HG02870 (cell line): ENCODE measurements around the gene FPR2.
"Not testable (repeated sequence)": the region's sequence is repeated elsewhere in the genome, so short reads cannot be mapped to it uniquely, and the experiment has no call there.

ENCODE experiments used
- ATAC-seq: cut with Tn5 transposase; IDR thresholded peaks from one replicate; pipeline ENCODE4 v1.9.1; 2021; ENCODE audit warnings: mild to moderate bottlenecking, moderate library complexity; ENCODE audit not compliant: unreplicated experiment

Gene FPR2

DNA sequence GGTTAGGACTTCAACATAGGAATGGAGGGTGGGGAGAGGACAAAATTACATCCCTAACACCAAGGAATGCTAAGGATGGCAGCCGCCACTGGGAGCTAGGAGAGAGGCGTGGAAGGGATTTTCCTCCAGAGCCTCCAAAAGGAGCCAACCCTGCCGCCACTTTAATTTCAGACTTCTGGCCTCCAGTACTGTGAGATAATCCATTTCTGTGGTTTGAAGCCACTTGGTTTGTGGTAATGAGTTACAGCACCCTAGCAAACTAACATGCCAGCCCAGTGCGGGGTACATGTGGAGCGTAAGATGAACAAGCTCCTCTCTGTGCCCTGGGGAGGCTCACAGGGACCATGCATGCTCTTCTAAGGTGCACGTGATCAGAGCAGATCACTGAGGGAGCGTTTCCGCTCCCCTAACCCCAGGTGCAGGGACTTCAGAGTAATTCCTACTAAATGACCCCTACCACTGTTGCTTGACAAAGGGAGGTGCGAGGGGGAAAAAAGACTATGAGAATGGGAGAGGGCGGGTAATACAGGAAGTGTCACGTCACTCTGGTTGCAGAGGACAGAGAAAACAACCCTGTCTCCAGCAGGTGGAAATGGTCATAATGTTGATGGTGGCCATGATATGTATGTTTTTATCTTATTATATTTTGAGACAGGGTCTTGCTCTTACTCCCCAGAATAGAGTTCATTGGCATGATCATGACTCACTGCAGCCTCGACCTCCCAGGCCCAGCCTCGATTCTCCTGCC lies 21.3 kb upstream of the FPR2 start:
- ATAC-seq = no peak

DNA sequence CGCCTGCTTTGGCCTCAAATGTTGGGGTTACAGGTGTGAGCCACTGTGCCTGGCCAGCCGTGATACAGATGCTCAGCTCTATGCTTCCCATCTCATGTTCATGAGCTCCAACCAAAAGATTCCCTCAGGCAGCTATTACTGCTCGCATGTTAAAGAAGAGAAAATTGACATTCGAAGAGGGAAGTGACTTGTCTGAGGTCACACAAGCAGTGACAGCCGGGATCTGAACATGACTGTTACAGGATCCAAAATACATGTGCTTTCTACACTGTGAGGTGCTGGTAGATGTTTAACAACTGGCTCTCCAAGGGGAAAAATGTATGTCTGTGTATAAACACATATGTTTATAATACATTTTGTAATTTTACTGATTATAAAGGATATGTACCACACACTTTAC lies 20.6 kb upstream of the FPR2 start:
- no peak for ATAC-seq

DNA sequence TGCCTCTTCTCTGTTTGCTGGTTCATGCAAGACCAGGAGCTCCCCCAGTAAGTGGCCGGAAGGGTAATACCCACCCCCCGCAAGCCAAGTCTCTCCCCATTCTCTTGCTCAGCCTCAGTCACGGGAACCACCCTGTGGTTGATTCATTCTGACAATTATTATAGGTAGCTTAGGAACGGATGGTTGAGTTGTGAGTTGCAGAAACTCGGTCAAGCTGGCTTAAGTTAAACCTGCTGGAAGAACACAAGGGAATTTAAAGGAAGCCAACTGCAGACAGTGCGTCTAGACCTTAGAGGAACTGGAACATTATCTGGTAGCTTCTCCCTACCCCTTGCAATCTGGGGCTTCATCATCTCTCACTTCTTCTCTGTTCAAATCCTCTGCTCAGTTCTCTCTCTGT lies 18.2 kb upstream of the FPR2 start:
- no peak for ATAC-seq

DNA sequence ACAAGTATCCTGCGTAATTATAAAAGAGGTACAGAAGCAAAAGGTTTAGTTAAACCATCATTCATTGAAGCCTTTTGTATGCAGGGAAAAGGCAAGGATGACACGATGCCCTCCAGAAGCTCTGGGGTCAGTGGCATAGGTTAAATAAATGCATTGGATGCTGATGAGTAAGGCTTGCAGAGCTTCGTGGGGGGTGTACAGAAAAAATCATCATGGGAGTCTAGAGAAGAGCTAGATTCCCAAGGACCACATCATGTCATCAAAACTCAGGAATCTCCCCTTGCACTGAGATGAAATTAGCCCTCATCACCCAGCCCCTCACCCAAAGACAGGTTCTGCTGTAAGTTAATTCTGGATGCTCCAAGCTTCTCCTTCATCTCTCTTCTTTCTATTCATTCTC lies 17.6 kb upstream of the FPR2 start:
- no peak for ATAC-seq

DNA sequence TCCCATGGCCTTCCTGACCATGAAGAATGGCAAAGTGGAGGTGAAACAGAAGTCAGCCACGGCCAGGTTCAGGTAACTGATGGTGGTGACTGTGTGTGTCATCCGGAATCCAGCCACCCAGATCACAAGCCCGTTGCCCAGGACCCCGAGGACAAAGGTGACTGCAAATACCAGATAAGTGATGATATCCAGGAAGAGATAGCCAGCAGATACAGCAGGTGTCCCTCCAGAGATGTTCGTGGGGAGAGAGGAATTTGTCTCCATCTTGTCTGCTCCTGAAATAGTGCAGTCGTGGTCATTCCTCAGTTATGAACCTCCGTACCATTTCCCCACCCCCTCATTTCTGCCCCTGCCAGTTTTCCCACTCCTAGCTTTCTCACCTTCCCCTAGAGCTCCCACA lies 14.2 kb upstream of the FPR2 start:
- no peak for ATAC-seq

DNA sequence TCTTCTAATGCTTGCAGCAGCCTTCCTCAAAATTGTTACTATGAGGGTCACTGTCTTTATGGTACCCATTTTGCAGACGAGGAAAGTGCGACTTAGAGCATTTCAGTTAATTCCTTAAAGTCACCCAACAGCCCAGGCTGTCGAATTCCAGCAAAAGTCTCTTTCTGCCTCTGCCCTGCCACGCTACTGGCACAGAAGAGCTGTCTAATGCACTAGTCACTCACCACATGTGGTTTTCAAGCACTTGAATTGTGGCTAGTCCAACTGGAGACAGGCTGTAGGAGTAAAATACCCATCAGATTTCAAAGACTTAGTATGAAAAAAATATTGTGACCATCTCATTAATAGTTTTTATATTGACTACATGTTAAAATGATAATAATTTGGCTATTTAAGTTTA lies 11.0 kb upstream of the FPR2 start:
- ATAC-seq = no peak

DNA sequence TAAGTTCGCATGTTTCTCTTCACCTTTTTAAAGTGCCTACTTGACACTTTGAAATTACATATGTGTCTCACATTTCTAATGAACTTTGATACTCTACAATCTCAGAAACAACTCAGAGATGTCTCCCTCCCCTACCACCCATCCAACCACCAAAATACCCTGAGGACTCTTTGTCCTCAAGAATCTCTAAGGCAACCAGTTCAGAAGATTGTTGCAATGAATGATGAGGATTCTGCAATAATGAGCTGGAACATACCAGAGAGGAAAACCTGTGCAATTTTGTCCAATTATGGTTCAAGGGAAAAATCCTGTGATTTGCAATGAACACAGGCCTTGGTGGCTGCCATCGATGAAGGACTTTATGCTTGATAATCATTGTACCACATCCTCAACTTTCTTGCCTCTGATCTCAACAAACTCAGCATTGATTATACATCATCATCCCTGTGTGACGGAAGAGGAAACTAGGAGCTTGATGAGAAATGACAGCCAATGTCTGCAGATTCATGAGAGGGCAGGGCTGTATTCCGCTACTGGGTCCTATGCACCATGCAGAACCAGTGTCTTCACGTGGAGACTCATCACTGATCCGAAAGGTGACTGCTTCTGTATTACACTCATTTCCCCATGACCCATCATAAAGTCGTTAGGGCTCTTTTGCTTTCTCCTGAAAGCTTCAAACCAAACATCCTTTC lies 10.4 kb upstream of the FPR2 start:
- no peak for ATAC-seq

DNA sequence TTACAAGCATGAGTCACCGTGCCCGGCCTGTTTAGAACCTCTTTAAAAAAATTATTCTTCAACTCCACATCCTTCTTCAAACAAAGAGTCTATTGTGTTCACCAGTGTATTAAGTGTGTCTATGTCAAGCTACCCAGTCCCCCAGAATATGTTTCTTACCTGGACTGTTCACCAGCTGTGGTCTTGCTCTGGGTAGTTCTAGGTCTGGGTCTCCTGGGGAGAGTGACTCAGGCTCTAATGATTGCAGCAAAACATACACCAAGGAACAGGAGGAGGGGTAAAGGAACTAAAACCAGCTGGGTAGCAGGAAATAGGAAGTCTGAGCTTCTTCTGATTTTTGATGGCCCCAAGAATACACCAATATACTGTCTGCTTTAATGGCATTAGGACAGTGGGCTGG lies 9.3 kb upstream of the FPR2 start, which contains the start of gene FPR1:
Gene FPR1, minus strand, starts transcription at position 224 of the 400 bp plus-strand sequence. CDS start 4,884 bp downstream, outside the sequence.
- no peak for ATAC-seq

DNA sequence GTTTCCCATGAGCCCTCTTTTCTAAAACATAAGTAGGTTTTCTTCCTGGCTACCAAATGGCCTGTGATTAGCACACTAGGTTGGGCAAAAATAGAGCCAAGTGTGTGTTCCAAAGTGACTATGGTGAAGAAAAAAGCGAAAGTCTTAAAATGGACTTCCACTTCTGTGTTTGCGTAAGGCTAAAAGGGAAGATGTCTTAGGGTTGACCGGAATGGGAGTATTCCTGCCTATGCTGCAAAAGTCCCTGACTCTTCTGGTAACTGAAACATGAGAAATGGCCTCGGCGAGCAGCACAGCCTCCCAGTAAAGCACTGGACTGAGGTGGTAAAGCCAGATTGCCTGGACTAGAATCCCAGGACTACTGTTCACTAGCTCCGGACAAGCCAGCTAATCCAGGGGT lies 6.9 kb upstream of the FPR2 start:
- ATAC-seq = no peak

DNA sequence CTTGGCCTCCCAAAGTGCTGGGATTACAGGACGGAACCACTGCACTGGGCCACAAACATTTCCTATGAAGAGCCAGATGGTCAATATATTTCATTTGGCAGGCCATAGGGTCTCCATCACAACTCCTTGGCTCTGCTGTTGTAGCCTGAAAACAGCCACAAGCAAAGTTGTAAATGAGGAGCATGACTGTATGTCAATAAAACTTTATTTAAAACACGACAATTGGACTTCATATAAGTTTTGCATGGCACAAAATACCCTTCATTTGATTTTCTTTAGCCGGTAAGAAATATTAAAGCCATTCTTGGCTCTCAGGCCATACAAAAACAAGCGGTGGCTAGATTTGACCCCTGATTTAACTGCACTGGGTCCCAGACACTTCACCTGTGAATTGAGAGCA lies 6.2 kb upstream of the FPR2 start:
- ATAC-seq = no peak

DNA sequence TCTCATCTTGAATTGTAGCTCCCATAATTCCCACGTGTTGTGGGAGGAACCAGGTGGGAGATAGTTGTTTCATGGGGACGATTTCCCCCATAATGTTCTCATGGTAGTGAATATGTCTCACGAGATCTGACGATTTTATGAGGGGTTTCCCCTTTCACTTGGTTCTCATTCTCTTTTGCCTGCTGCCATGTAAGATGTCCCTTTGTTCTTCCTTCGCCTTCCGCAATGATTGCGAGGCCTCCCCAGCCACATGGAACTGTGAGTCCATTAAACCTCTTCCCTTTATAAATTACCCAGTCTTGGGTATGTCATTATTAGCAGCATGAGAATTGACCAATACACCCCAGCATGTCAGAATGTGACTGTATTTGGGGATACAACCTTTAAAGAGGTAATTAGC lies 5.4 kb upstream of the FPR2 start:
- no peak for ATAC-seq

DNA sequence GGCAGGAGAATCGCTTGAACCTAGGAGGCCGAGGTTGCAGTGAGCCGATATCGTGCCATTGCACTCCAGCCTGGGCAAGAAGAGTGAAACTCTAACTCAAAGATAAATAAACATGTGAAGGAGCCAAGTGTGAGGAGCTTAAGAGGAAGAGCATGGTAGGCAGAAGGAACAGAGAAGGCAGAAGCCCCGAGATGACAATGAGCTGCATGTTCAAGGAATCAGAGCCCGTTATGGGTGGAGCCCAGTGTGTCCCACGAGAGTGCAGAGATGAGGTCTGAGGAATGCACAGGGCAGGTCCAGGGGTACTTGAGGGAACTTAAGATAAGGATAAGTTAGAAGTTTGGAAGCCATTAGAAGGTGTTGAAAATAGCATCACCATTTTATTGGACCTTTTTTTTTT lies 716 bp downstream of the FPR2 start:
- ATAC-seq = no peak

DNA sequence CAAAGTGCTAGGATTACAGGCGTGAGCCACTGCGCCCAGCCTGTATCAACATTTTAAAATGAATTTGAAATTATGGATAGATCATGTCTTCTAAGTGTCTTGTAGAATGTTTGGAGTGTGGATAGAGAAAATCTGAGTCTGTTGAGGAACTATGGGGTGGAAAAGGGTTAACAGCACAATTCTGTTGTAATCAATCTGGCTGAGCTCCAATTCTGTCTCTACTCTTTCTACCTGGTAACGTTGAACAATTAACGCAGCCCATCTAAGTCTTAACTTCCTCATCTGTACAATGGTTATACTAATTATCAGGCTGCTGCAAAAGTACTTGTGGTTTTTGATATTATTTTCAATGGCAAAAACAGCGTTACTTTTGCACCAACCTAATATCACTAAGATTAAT lies 4.1 kb downstream of the FPR2 start:
- no peak for ATAC-seq

DNA sequence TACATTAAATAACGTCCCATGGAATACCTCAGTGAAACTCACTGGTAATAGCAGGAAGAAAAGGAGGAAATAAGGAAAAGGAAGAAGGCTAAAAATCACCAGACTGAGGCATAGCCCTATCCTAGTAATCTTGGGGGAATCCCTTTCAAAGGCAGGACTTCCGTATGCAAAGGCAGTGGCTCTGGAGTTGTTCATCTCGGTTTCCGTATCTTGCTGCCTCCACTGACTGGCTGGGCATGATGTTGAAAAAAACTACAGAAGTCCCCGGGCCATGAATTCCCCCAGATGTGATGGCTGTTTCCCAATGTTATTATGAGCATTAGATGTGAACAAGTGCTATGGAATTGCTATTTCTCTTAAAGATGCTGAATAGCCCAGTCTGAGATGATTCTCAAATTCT lies 5.5 kb downstream of the FPR2 start:
- no peak for ATAC-seq

DNA sequence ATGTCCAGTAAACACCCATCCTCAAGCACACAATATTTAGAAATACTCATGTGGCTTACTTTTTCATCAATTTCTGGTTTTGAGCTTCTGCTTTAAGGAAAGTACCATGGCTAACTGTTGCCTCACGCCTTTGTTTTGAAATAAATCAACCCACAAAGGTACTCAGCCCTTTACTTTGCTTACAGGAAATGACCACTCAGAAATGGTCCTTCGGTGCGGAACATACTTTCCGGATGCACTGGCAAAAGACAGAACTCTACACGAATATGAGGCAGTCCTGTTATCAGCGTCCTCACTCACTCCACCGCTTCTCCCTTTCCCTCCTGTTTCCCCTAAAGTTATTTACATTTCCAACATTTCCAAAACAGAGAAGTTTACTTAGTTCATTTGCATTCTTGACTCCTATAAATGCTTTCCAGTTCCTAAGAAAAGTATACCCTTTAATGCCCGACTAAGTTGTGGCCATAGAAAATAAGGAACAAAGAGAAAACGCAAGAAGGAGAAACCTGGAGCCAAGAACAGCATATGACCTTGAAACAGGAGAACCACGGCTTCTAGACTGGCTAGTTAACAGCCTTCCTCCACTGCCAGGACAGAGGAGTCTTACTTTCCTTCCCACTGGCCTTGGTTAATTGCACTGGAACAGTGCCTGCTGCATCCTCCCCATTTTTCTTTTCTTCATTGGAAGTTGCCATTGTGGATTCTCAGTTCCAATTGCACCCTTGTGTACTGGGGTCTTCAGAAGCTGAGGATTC lies 10.6 kb downstream of the FPR2 start:
- no peak for ATAC-seq

DNA sequence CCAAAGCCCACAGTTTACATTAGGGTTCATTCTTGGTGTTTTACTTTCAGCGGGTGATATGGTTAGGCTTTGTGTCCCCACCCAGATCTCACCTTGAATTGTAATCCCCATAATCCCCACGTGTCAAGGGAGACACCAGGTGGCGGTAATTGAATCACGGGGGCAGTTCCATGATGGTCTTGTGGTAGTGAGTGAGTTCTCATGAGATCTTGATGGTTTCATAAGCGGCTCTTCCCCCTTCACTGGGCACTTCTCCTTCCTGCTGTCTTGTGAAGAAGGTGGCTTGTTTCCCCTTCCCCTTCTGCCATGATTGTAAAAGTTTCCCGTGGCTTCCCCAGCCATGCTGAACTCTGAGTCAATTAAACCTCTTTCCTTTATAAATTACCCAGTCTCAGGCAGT lies 12.0 kb downstream of the FPR2 start:
- no peak for ATAC-seq

DNA sequence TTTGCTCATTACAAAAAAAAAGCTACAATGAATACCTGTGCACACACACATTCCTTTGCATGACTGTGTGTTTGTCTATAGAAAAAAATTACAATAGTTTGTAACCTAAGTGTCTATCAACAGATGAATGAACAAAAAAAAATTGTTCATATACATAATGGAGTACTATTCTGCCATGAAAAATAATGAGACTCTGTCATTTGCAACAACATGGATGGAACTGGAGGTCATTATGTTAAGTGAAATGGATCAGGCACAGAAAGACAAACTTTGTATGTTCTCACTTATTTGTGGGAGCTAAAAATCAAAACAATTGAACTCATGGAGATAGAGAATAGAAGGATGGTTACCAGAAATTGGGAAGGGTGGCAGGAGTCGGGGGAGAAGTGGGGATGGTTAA lies 15.6 kb downstream of the FPR2 start:
- not testable (repeated sequence) for ATAC-seq

DNA sequence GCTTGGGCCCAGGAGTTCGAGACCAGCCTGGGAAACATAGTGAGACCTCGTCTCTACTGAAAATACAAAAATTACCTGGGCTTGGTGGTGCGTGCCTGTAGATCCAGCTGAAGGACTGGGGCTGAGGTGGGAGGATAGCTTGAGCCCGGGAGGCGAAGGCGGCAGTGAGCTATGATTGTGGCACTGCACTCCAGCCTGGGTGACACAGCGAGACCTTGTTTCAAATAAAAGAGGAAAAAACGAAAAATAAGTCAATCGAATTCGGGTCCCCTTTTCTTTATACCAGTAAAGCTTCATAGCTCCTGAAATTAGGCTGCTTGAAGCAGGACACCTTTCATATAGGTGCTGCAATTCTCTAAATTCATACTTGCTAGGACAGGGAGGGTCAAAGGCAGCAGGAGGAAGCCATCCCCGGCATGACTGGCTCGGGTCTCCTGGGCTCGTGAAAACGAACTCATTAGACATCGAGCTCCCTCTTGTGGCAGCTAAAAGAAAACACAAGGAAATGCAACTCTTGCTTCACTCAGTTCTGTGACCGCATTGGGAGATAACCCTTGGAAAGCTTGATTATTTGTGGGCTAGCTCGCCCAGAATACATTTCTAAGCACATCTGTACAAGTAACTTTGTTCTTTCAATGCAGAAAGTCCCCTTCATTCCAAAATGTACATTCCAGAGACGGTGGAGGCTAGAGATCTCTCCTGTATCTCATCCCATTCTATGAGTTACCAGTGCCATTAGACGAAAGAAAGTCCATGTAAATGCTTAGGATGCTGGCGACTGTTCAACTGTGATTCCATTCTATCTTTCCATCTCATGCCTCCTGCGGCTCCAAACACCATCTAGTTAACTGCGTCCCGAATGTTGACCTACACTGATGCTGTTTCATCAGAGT lies 16.8 kb downstream of the FPR2 start:
- ATAC-seq = no peak

DNA sequence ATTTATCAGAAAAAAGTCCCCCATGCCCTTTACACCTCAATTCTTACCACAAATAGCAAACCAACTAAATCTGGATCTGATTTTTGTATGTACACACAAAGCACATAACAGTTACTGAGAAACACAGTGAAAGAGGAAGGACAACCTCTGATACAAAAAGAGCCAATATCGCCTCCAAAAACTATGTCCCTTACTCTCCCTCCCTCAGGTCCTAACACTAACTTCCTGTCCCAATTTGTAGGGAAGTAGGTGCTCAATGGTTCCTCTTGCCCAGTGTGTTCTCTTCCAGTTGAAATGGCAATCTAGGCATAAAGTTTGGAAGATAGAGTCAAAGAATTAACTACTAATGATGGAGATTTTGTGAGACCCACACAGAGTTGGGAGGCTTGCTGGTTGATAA lies 18.2 kb downstream of the FPR2 start:
- ATAC-seq = no peak

DNA sequence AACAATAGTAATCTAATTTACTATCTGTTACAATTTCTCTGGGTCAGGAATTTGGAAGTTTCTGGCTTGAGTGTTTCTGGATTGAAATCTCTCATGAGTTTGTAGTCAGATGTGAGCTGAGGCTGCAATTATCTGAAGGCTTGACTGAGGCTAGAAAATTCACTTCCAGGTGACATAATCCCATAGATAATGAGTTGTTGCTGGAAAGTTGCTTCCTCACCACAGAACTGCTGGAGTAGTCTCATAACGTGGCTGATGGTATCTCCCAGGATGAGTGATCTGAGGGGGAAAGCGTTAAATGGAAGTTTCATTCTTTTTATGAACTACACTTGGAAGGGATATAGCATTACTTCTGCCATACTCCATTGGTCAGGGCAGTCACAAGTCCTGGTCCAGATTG lies 18.7 kb downstream of the FPR2 start:
- ATAC-seq = no peak

DNA sequence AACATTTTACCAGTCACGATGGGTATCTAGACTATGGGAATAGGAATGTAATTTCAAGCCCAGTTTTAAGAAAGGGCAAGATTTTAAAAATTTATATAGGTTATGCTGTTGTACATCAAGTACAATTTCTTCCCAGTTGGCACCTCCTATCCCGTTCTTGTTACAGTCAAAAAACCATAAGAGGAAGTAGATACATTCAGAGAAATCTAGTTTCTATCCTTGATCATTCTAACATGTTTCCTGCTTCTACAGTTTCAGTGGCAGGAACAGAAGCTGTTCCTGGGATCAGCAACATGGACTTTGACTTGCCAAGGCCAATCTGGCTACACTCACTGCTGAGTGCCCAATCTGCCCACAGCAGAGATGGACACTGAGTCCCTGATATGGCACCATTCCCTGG lies 19.3 kb downstream of the FPR2 start:
- no peak for ATAC-seq
